Measurements from ENCODE around the gene DISP1. TPM values are rescaled to one million over a fixed set of nuclear protein-coding genes. Genes with fewer than 3 reads are reported as not detected.

Gene DISP1
- total and polyA plus RNA-seq, 2 experiments from 2014 or later, result 2.6 to 3.1 TPM

- Histone ChIP-seq H3K9me3 (ENCODE audit: low read depth) (no peaks in the 10 kb centered on the region), H3K4me3 (no peak overlapping the region), H3K27ac (no peak overlapping the region), H3K9ac (no peak overlapping the region), H3K4me1 (ENCODE audit: insufficient read depth) (no peaks in the 10 kb centered on the region), H3K4me2 (ENCODE audit: unreplicated experiment) (no peak overlapping the region), H3F3A (ENCODE audit: insufficient read depth) (no peaks in the 10 kb centered on the region), H3K36me3 (ENCODE audit: low read depth) (no peaks in the 10 kb centered on the region), H3K79me2 (ENCODE audit: insufficient read depth) (no peaks in the 10 kb centered on the region), H3K9me2 (ENCODE audit: insufficient read depth) (no peaks in the 10 kb centered on the region), H2AFZ (no peak overlapping the region), H3K27me3 (replicated peaks; ENCODE audit: insufficient read depth) (0 out of 2 replicates have a peak, but pooled peaks cover 4% of the 10 kb centered on the region), H4K20me1 (ENCODE audit: insufficient read depth) (no peaks in the 10 kb centered on the region)
- TF ChIP-seq EZH2phosphoT487 (IDR thresholded peaks at IDR 0.05; ENCODE audit: insufficient read depth, low read depth), result no peak
- no peak for TF ChIP-seq EZH2 (IDR thresholded peaks at IDR 0.05; ENCODE audit: insufficient read depth, poor library complexity, severe bottlenecking)
- in situ Hi-C loops (cut with MboI), result no loop called here
- peak; percentile 62 for DNase-seq
These were observed 16.7 kb upstream of the DISP1 start for GRCh38 chr1:222798116-222798515.

- no peaks in the 10 kb centered on the region for H3K79me2 ChIP-seq (ENCODE audit: insufficient read depth)
- no peak overlapping the region for H2AFZ ChIP-seq
- TF ChIP-seq EZH2 (IDR thresholded peaks at IDR 0.05; ENCODE audit: insufficient read depth, poor library complexity, severe bottlenecking) (no peak), EZH2phosphoT487 (IDR thresholded peaks at IDR 0.05; ENCODE audit: insufficient read depth, low read depth) (no peak)
- H3K27me3 ChIP-seq (replicated peaks; ENCODE audit: insufficient read depth), result no peaks in the 10 kb centered on the region
- 62 to 69% methylated on average over 4 of the region's 4 CpGs for WGBS, 2 experiments (ENCODE audit: low coverage in 1 of 2, low lambda C conversion rate in 2 of 2, missing lambda C conversion rate in 2 of 2)
- H3K9me2 ChIP-seq (ENCODE audit: insufficient read depth), result no peaks in the 10 kb centered on the region
- H3F3A ChIP-seq (ENCODE audit: insufficient read depth), result no peaks in the 10 kb centered on the region
- in situ Hi-C loops (cut with MboI), result no loop called here
- DNase-seq, result no peak
- H3K9me3 ChIP-seq (ENCODE audit: low read depth), result no peaks in the 10 kb centered on the region
- H3K9ac ChIP-seq, result no peak overlapping the region
- no peak overlapping the region for H3K4me3 ChIP-seq
- no peaks in the 10 kb centered on the region for H4K20me1 ChIP-seq (ENCODE audit: insufficient read depth)
- H3K27ac ChIP-seq, result no peak overlapping the region
- H3K4me1 ChIP-seq (ENCODE audit: insufficient read depth), result no peaks in the 10 kb centered on the region
- H3K4me2 ChIP-seq (ENCODE audit: unreplicated experiment), result no peak overlapping the region
- no peaks in the 10 kb centered on the region for H3K36me3 ChIP-seq (ENCODE audit: low read depth)
These were observed 15.9 kb upstream of the DISP1 start for GRCh38 chr1:222798975-222799374.

- Histone ChIP-seq H2AFZ (no peak overlapping the region), H3F3A (ENCODE audit: insufficient read depth) (no peaks in the 10 kb centered on the region), H3K9me2 (ENCODE audit: insufficient read depth) (no peaks in the 10 kb centered on the region), H3K27ac (no peak overlapping the region), H3K9ac (no peak overlapping the region), H3K36me3 (ENCODE audit: low read depth) (no peaks in the 10 kb centered on the region), H3K27me3 (replicated peaks; ENCODE audit: insufficient read depth) (no peaks in the 10 kb centered on the region), H3K4me2 (ENCODE audit: unreplicated experiment) (no peak overlapping the region), H4K20me1 (ENCODE audit: insufficient read depth) (no peaks in the 10 kb centered on the region), H3K9me3 (ENCODE audit: low read depth) (no peaks in the 10 kb centered on the region), H3K4me3 (no peak overlapping the region), H3K79me2 (ENCODE audit: insufficient read depth) (no peaks in the 10 kb centered on the region), H3K4me1 (ENCODE audit: insufficient read depth) (no peaks in the 10 kb centered on the region)
- WGBS, 2 experiments (ENCODE audit: low coverage in 1 of 2, low lambda C conversion rate in 2 of 2, missing lambda C conversion rate in 2 of 2), result 81 to 88% methylated on average over 4 of the region's 4 CpGs
- in situ Hi-C loops (cut with MboI), result no loop called here
- DNase-seq, result no peak
- TF ChIP-seq EZH2phosphoT487 (IDR thresholded peaks at IDR 0.05; ENCODE audit: insufficient read depth, low read depth) (no peak), EZH2 (IDR thresholded peaks at IDR 0.05; ENCODE audit: insufficient read depth, poor library complexity, severe bottlenecking) (no peak)
These were observed 13.8 kb upstream of the DISP1 start for GRCh38 chr1:222801067-222801466.

- Histone ChIP-seq H3K4me3 (no peak overlapping the region), H3K9me3 (ENCODE audit: low read depth) (no peaks in the 10 kb centered on the region), H3K4me1 (ENCODE audit: insufficient read depth) (peaks cover 12% of the 10 kb centered on the region), H4K20me1 (ENCODE audit: insufficient read depth) (no peaks in the 10 kb centered on the region), H3K36me3 (ENCODE audit: low read depth) (no peaks in the 10 kb centered on the region), H3F3A (ENCODE audit: insufficient read depth) (peaks cover 25% of the 10 kb centered on the region), H3K9me2 (ENCODE audit: insufficient read depth) (no peaks in the 10 kb centered on the region), H3K9ac (no peak overlapping the region), H3K27me3 (replicated peaks; ENCODE audit: insufficient read depth) (no peaks in the 10 kb centered on the region), H3K4me2 (ENCODE audit: unreplicated experiment) (no peak overlapping the region), H3K79me2 (ENCODE audit: insufficient read depth) (peaks cover 7% of the 10 kb centered on the region), H2AFZ (no peak overlapping the region), H3K27ac (no peak overlapping the region)
- TF ChIP-seq EZH2phosphoT487 (IDR thresholded peaks at IDR 0.05; ENCODE audit: insufficient read depth, low read depth) (no peak), EZH2 (IDR thresholded peaks at IDR 0.05; ENCODE audit: insufficient read depth, poor library complexity, severe bottlenecking) (no peak)
- WGBS, 2 experiments (ENCODE audit: low coverage in 1 of 2, low lambda C conversion rate in 2 of 2, missing lambda C conversion rate in 2 of 2), result 94 to 97% methylated on average over 4 of the region's 4 CpGs
- in situ Hi-C loops (cut with MboI), result no loop called here
- no peak for DNase-seq
These were observed 3.2 kb upstream of the DISP1 start for GRCh38 chr1:222811671-222812070.

Measured in GM23248 (cell line).